ENCODE measurements around the gene CARNS1. TPM values are rescaled to one million over a fixed set of nuclear protein-coding genes. Genes with fewer than 3 reads are reported as not detected.

Gene CARNS1
- total and polyA plus RNA-seq, 2 of the 13 experiments (the other 11 are each of a cell fraction or from before 2014, with no cell fraction given), result not detected

- no peak for TF ChIP-seq AKNA (CRISPR knock-in tag; IDR thresholded peaks at IDR 0.05; ENCODE audit: borderline replicate concordance)
- TF ChIP-seq ZBTB46 (CRISPR knock-in tag; IDR thresholded peaks at IDR 0.05; ENCODE audit: borderline replicate concordance), result 0 out of 2 replicates have a peak, but pooled peaks have one; percentile 30
- no peak for TF ChIP-seq MBD4 (IDR thresholded peaks at IDR 0.05; ENCODE audit: borderline replicate concordance, low read length)
- TF ChIP-seq ZNF703 (CRISPR knock-in tag; IDR thresholded peaks at IDR 0.05; ENCODE audit: borderline replicate concordance), result no peak
- TF ChIP-seq DR1 (CRISPR knock-in tag; IDR thresholded peaks at IDR 0.05), result no peak
- no peak for TF ChIP-seq ZNF670 (CRISPR knock-in tag; IDR thresholded peaks at IDR 0.05; ENCODE audit: borderline replicate concordance)
- no peak for TF ChIP-seq ZNF7 (CRISPR knock-in tag; IDR thresholded peaks at IDR 0.05)
- TF ChIP-seq PRDM15 (CRISPR knock-in tag; IDR thresholded peaks at IDR 0.05), result no peak
- TF ChIP-seq ZNF503 (CRISPR knock-in tag; IDR thresholded peaks at IDR 0.05), result no peak
- peak; percentile 69; the same call in 1 of the 2 replicates for TF ChIP-seq ZNF768 (CRISPR knock-in tag; IDR thresholded peaks at IDR 0.05)
- TF ChIP-seq NFRKB (IDR thresholded peaks at IDR 0.05), result no peak
- TF ChIP-seq ZNF343 (CRISPR knock-in tag; IDR thresholded peaks at IDR 0.05), result peak; percentile 76
- no peak for TF ChIP-seq GFI1 (CRISPR knock-in tag; IDR thresholded peaks at IDR 0.05; ENCODE audit: borderline replicate concordance)
- no peak for TF ChIP-seq IKZF4 (CRISPR knock-in tag; IDR thresholded peaks at IDR 0.05; ENCODE audit: borderline replicate concordance, low read depth, not compliant biosample characterization)
These were observed 44.1 kb upstream of the CARNS1 start (continued) for GRCh38 chr11:67371189-67371910.
